Peyer's patch (tissue), 4 donors: ENCODE data around the gene DUOXA1.

Experiments used
- CTCF ChIP-seq, 6 experiments: fragments of 450-650 bp in 4 of 6; fragments of 200-600 bp in 2 of 6; sonication (generic) in 1 of 6; IDR thresholded peaks; one replicate each; pipeline ENCODE4 v1.5.1; 2017 to 2019; ENCODE audit warnings: antibody characterized with exemption in 6 of 6, mild to moderate bottlenecking in 3 of 6, moderate library complexity in 1 of 6
- POLR2A ChIP-seq, 2 donors: fragments of 450-650 bp; IDR thresholded peaks; one replicate each; pipeline ENCODE4 v1.5.1; 2017; ENCODE audit warnings: antibody characterized with exemption in 2 of 2, mild to moderate bottlenecking in 2 of 2, moderate library complexity in 2 of 2

GRCh38 chr15:45168751-45169551, 39.3 kb upstream of the DUOXA1 start:
- TF ChIP-seq CTCF (IDR thresholded peaks at IDR 0.05) (no peak), POLR2A (IDR thresholded peaks at IDR 0.05) (no peak)
